SK-N-SH (cell line): ENCODE data around the gene CAST. TPM values are rescaled to one million over a fixed set of nuclear protein-coding genes. Genes with fewer than 3 reads are reported as not detected.

Experiments used
- CTCF ChIA-PET: fragments of 300-600, 350-600 bp; formaldehyde crosslinking; extraction: SDS; loops from one replicate; lab custom pipeline; 2021; lab: Yijun Ruan, JAX
- POLR2A ChIA-PET: fragments of 350-600 bp; sonication (Branson Sonifier 250); formaldehyde crosslinking; extraction: SDS; loops from one replicate; lab custom pipeline; 2020; ENCODE audit warnings: antibody characterized with exemption, inconsistent platforms; lab: Yijun Ruan, JAX
- DNase-seq: peaks from one replicate; pipeline ENCODE4 v3.0.0; 2012
- H2AFZ ChIP-seq: fragments of 200-600 bp; sonication (generic); 2 replicates; pipeline ENCODE4 v1.8.1; 2016; ENCODE audit warnings: antibody characterized with exemption, mild to moderate bottlenecking, low read depth
- H3F3A ChIP-seq: fragments of 200-600 bp; sonication (generic); replicated peaks from 2 replicates; pipeline ENCODE3; 2016; ENCODE audit warnings: antibody characterized with exemption, mild to moderate bottlenecking; ENCODE audit not compliant: insufficient read depth
- H3K27ac ChIP-seq, 2 experiments: fragments of 200-500 bp in 1 of 2; fragments of 200-600 bp in 1 of 2; sonication (Bioruptor generic) in 1 of 2; sonication (generic), shearing (Covaris generic) in 1 of 2; 2 replicates each; pipeline versions ENCODE4 v1.5.1 to v1.6.1; 2014 to 2016; ENCODE audit warnings: low read depth in 2 of 2, inconsistent platforms in 1 of 2, low read length in 1 of 2, mild to moderate bottlenecking in 1 of 2, mixed read lengths in 1 of 2
- H3K27me3 ChIP-seq: fragments of 200-600 bp; sonication (generic), shearing (Covaris generic); 2 replicates; pipeline ENCODE4 v1.6.1; 2016; ENCODE audit warnings: mixed run types; ENCODE audit not compliant: insufficient read depth
- H3K36me3 ChIP-seq, 2 experiments: fragments of 200-500 bp in 1 of 2; fragments of 200-600 bp in 1 of 2; sonication (Bioruptor generic) in 1 of 2; sonication (generic) in 1 of 2; replicated peaks in 1 of 2; 2 replicates each; pipeline versions ENCODE3 to v1.5.1; 2014 to 2016; ENCODE audit warnings: low read length in 1 of 2, mild to moderate bottlenecking in 1 of 2; ENCODE audit not compliant: insufficient read depth in 2 of 2, control insufficient read depth in 1 of 2
- H3K4me1 ChIP-seq, 2 experiments: fragments of 200-500 bp in 1 of 2; fragments of 200-600 bp in 1 of 2; sonication (Bioruptor generic) in 1 of 2; sonication (generic), shearing (Covaris generic) in 1 of 2; 2 replicates each; pipeline versions ENCODE4 v1.5.1 to v1.6.1; 2014 to 2016; ENCODE audit warnings: low read depth in 1 of 2, low read length in 1 of 2, mixed run types in 1 of 2; ENCODE audit not compliant: insufficient read depth in 2 of 2, control insufficient read depth in 1 of 2
- H3K4me2 ChIP-seq: fragments of 200-600 bp; sonication (generic), shearing (Covaris generic); 2 replicates; pipeline ENCODE4 v1.6.1; 2017; ENCODE audit warnings: mixed run types
- H3K4me3 ChIP-seq, 2 experiments: fragments of 200-500 bp in 1 of 2; fragments of 200-600 bp in 1 of 2; sonication (Bioruptor generic) in 1 of 2; sonication (generic), shearing (Covaris generic) in 1 of 2; 2 replicates each; pipeline versions ENCODE4 v1.5.1 to v1.8.1; 2014 to 2016; ENCODE audit warnings: low read depth in 2 of 2, inconsistent platforms in 1 of 2, low read length in 1 of 2, mild to moderate bottlenecking in 1 of 2, mixed read lengths in 1 of 2, moderate library complexity in 1 of 2
- H3K79me2 ChIP-seq: fragments of 200-600 bp; sonication (generic); 2 replicates; pipeline ENCODE4 v1.8.1; 2017; ENCODE audit warnings: mild to moderate bottlenecking; ENCODE audit not compliant: insufficient read depth
- H3K9ac ChIP-seq: fragments of 200-600 bp; sonication (generic); 2 replicates; pipeline ENCODE4 v1.6.1; 2017; ENCODE audit warnings: mixed run types
- H3K9me2 ChIP-seq: fragments of 200-600 bp; sonication (generic); 2 replicates; pipeline ENCODE4 v1.6.1; 2017; ENCODE audit warnings: mixed run types
- H3K9me3 ChIP-seq: fragments of 200-600 bp; sonication (generic); 2 replicates; pipeline ENCODE4 v1.6.1; 2017; ENCODE audit warnings: mixed run types, mild to moderate bottlenecking, moderate library complexity
- H4K20me1 ChIP-seq: fragments of 200-600 bp; sonication (generic); 2 replicates; pipeline ENCODE4 v1.6.1; 2017; ENCODE audit warnings: mild to moderate bottlenecking, mixed run types; ENCODE audit not compliant: insufficient read depth
- ELF1 ChIP-seq: IDR thresholded peaks from 2 replicates; pipeline ENCODE4 v1.4.0; 2012
- EP300 ChIP-seq, 2 experiments: IDR thresholded peaks; 2 replicates each; pipeline versions ENCODE4 v1.4.0 to v1.6.1; 2012; ENCODE audit warnings: borderline replicate concordance in 1 of 2, low read depth in 1 of 2, low read length in 1 of 2
- FOXJ3 ChIP-seq: sonication (generic); formaldehyde crosslinking; IDR thresholded peaks from 2 replicates; pipeline ENCODE4 v1.5.1; 2020; ENCODE audit warnings: mild to moderate bottlenecking, missing genetic modification reagents
- FOXM1 ChIP-seq: IDR thresholded peaks from 2 replicates; pipeline ENCODE4 v1.4.0; 2012; ENCODE audit warnings: low read depth, mild to moderate bottlenecking
- GABPA ChIP-seq: IDR thresholded peaks from 2 replicates; pipeline ENCODE4 v1.4.0; 2012; ENCODE audit warnings: low read depth, mild to moderate bottlenecking
- GATA2 ChIP-seq: sonication (generic); formaldehyde crosslinking; IDR thresholded peaks from 2 replicates; pipeline ENCODE4 v1.5.0; 2020; ENCODE audit warnings: mild to moderate bottlenecking, missing genetic modification reagents
- IRF3 ChIP-seq: fragments of 150-350 bp; IDR thresholded peaks from 2 replicates; pipeline ENCODE4 v1.6.1; 2016; ENCODE audit warnings: mild to moderate bottlenecking, low read depth, low read length
- JUND ChIP-seq: IDR thresholded peaks from 2 replicates; pipeline ENCODE4 v1.4.0; 2012
- MEF2A ChIP-seq: IDR thresholded peaks from 2 replicates; pipeline ENCODE4 v1.4.0; 2012; ENCODE audit warnings: low read depth, borderline replicate concordance
- MXI1 ChIP-seq: IDR thresholded peaks from 2 replicates; pipeline ENCODE4 v1.6.1; 2012; ENCODE audit warnings: mild to moderate bottlenecking, low read depth, low read length, improper control_type of control experiment
- NRF1 ChIP-seq: IDR thresholded peaks from 2 replicates; pipeline ENCODE4 v1.6.1; 2012; ENCODE audit warnings: low read depth, mild to moderate bottlenecking, low read length
- RAD21 ChIP-seq: IDR thresholded peaks from 2 replicates; pipeline ENCODE4 v1.6.1; 2012; ENCODE audit warnings: mild to moderate bottlenecking, low read length
- RCOR1 ChIP-seq: fragments of 150-350 bp; IDR thresholded peaks from 2 replicates; pipeline ENCODE4 v1.6.1; 2017; ENCODE audit warnings: antibody characterized with exemption, low read length
- RFX5 ChIP-seq: IDR thresholded peaks from 2 replicates; pipeline ENCODE4 v1.6.1; 2012; ENCODE audit warnings: mild to moderate bottlenecking, improper control_type of control experiment, low read length
- RXRA ChIP-seq: IDR thresholded peaks from 2 replicates; pipeline ENCODE4 v1.4.0; 2012; ENCODE audit warnings: low read depth, mild to moderate bottlenecking, borderline replicate concordance
- TCF12 ChIP-seq: IDR thresholded peaks from 2 replicates; pipeline ENCODE4 v1.4.0; 2012
- USF2 ChIP-seq: fragments of 150-350 bp; IDR thresholded peaks from 2 replicates; pipeline ENCODE4 v1.6.1; 2017; ENCODE audit warnings: antibody characterized with exemption, low read length, low read depth, borderline replicate concordance
- ZBTB33 ChIP-seq: IDR thresholded peaks from 2 replicates; pipeline ENCODE4 v1.4.0; 2012; ENCODE audit warnings: low read depth, borderline replicate concordance
- WGBS: methylation state at CpG from one replicate; pipeline ENCODE4 v1.1.6; 2017; ENCODE audit warnings: low lambda C conversion rate; 5-methylcytosine and 5-hydroxymethylcytosine counted together
- polyA plus RNA-seq, 3 experiments: library from polyadenylated mRNA; depleted of rRNA; stranded (reverse); fragments of >200 nt; gene quantifications; 2 replicates each; pipeline ENCODE4 v1.2.3, GENCODE V29; 2012
- TF ChIP-seq, protein P1 (sequence below): IDR thresholded peaks from 2 replicates; pipeline ENCODE4 v1.6.1; 2012; ENCODE audit warnings: mild to moderate bottlenecking, low read depth, low read length, moderate library complexity

CAST gene
- polyA plus RNA-seq, 1 of the 3 experiments (the other 2 are of a cell fraction), result 82.9 TPM

DNA sequence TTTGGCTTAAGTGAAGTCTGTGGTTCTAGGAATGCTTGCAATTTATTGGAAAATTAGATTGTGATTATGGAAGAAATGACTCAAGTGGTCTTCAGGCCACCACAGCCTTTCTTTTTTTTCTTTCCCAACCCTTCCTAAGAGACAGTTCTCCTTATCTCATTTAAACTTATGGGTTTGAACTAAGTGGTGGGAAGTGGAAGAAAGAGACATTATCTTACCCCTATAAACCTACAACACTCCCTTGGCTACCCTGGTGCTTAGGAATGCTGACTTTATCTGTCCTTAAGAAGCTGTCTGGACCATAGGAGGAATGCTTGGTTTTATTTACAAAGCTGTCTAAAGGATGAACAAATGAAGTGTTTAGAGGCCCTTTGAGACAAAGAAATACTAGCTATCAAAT lies 150.7 kb downstream of the CAST start (continued):
- TF ChIP-seq IRF3 (no peak), EP300 (IDR thresholded peaks at IDR 0.05; ENCODE audit: borderline replicate concordance in 1 of 2, low read depth in 1 of 2, low read length in 1 of 2) (no peak), TCF12 (no peak), USF2 (no peak)

DNA sequence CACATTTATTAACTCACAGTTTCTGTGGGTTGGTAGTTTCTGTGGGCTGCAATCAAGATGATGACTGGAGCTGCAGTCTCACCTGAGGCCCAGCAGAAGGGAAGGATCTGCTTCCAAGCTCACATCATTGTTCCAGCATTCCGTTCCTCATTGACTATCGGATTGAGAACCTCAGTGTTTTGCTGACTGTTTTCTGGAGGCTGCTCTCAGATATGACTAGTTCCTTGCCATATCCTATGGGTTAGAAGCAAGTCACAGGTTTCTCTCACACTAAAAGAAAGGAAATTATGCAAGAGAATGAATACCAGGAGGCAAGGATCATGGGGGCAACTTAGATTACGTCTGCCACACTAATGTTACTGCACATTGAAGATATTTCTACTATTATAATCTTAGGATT lies 151.9 kb downstream of the CAST start:
- 96% methylated on average over 3 of the region's 3 CpGs for WGBS
- no peaks in the 10 kb centered on the region for H3K9me3 ChIP-seq
- POLR2A ChIA-PET, result no interaction called here

More for the DNA sequence above, 151.9 kb downstream of the CAST start:
- no peak for DNase-seq
- no peaks in the 10 kb centered on the region for H3K9me2 ChIP-seq
- peaks cover 0 to 3% of the 10 kb centered on the region in 2 experiments; a peak in 1 of 4 replicates for H3K4me1 ChIP-seq
- no peaks in the 10 kb centered on the region for H3K27me3 ChIP-seq
- CTCF ChIA-PET, result interaction anchor here (1.6 to 1.9 kb wide), 2 partner anchors 16 to 348 kb away, joined by 3 to 6 read pairs; no protein-coding TSS in a partner anchor
- H3K36me3 ChIP-seq, result no peaks in the 10 kb centered on the region
- no peak overlapping the region for H3K4me2 ChIP-seq
- H3K4me3 ChIP-seq, result no peak overlapping the region
- H2AFZ ChIP-seq, result no peak overlapping the region
- no peak overlapping the region for H3K27ac ChIP-seq
- H3F3A ChIP-seq, result no peaks in the 10 kb centered on the region
- H3K79me2 ChIP-seq, result no peaks in the 10 kb centered on the region
- no peak for TF ChIP-seq ELF1
- no peak for TF ChIP-seq RCOR1
- TF ChIP-seq GABPA, result no peak
- no peak for TF ChIP-seq NRF1
- no peak for TF ChIP-seq RAD21
- no peak for TF ChIP-seq MEF2A
- TF ChIP-seq RFX5, result no peak
- TF ChIP-seq FOXM1, result no peak
- no peak for TF ChIP-seq ZBTB33
- no peak for TF ChIP-seq FOXJ3 (CRISPR knock-in tag)
- TF ChIP-seq, protein P1, sequence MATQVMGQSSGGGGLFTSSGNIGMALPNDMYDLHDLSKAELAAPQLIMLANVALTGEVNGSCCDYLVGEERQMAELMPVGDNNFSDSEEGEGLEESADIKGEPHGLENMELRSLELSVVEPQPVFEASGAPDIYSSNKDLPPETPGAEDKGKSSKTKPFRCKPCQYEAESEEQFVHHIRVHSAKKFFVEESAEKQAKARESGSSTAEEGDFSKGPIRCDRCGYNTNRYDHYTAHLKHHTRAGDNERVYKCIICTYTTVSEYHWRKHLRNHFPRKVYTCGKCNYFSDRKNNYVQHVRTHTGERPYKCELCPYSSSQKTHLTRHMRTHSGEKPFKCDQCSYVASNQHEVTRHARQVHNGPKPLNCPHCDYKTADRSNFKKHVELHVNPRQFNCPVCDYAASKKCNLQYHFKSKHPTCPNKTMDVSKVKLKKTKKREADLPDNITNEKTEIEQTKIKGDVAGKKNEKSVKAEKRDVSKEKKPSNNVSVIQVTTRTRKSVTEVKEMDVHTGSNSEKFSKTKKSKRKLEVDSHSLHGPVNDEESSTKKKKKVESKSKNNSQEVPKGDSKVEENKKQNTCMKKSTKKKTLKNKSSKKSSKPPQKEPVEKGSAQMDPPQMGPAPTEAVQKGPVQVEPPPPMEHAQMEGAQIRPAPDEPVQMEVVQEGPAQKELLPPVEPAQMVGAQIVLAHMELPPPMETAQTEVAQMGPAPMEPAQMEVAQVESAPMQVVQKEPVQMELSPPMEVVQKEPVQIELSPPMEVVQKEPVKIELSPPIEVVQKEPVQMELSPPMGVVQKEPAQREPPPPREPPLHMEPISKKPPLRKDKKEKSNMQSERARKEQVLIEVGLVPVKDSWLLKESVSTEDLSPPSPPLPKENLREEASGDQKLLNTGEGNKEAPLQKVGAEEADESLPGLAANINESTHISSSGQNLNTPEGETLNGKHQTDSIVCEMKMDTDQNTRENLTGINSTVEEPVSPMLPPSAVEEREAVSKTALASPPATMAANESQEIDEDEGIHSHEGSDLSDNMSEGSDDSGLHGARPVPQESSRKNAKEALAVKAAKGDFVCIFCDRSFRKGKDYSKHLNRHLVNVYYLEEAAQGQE, result no peak
- no peak for TF ChIP-seq GATA2 (CRISPR knock-in tag)
- no peak for TF ChIP-seq RXRA
- no peak for TF ChIP-seq IRF3
- TF ChIP-seq USF2, result no peak
- TF ChIP-seq JUND, result no peak
- no peak for TF ChIP-seq MXI1
- no peak overlapping the region for H3K9ac ChIP-seq
- no peaks in the 10 kb centered on the region for H4K20me1 ChIP-seq
